Thymus (tissue), 11 donors: ENCODE measurements around the gene KCNC2. TPM values are rescaled to one million over a fixed set of nuclear protein-coding genes. Genes with fewer than 3 reads are reported as not detected.
"Not testable (repeated sequence)": the region's sequence is repeated elsewhere in the genome, so short reads cannot be mapped to it uniquely, and the experiment has no call there.

Experiments used
- DNase-seq, 9 donors: peaks; one replicate each; pipeline ENCODE4 v3.0.0-alpha.2; 2013; ENCODE audit warnings: low spot score in 9 of 9, low read depth in 6 of 9, missing footprints in 1 of 9
- H3K27ac ChIP-seq, 2 donors: one replicate each; pipeline ENCODE4 v1.5.1; 2013; ENCODE audit warnings: control low read depth in 1 of 2, low read depth in 1 of 2, low read length in 1 of 2, mild to moderate bottlenecking in 1 of 2, moderate library complexity in 1 of 2
- H3K27me3 ChIP-seq, 2 donors: one replicate each; pipeline ENCODE4 v1.5.1; 2013; ENCODE audit warnings: low read length in 1 of 2; ENCODE audit not compliant: control insufficient read depth in 2 of 2, insufficient read depth in 1 of 2
- H3K36me3 ChIP-seq, 2 donors: one replicate each; pipeline ENCODE4 v1.5.1; 2013; ENCODE audit warnings: low read length in 1 of 2, mild to moderate bottlenecking in 1 of 2, moderate library complexity in 1 of 2; ENCODE audit not compliant: control insufficient read depth in 2 of 2, insufficient read depth in 2 of 2
- H3K4me1 ChIP-seq, 2 donors: one replicate each; pipeline ENCODE4 v1.5.1; 2013; ENCODE audit warnings: low read length in 2 of 2; ENCODE audit not compliant: control insufficient read depth in 2 of 2, insufficient read depth in 2 of 2
- H3K4me3 ChIP-seq, 2 donors: one replicate each; pipeline ENCODE4 v1.5.1; 2013; ENCODE audit warnings: low read length in 2 of 2, control low read depth in 1 of 2, mild to moderate bottlenecking in 1 of 2
- H3K9me3 ChIP-seq, 2 donors: one replicate each; pipeline ENCODE4 v1.5.1; 2013; ENCODE audit warnings: low read length in 1 of 2, mild to moderate bottlenecking in 1 of 2; ENCODE audit not compliant: control insufficient read depth in 2 of 2, insufficient read depth in 1 of 2
- WGBS: extraction: QIAGEN DNeasy Blood & Tissue Kit; methylation state at CpG from one replicate; pipeline ENCODE4 v1.1.7; 2013; 5-methylcytosine and 5-hydroxymethylcytosine counted together
- polyA plus RNA-seq: library from polyadenylated mRNA; stranded (reverse); fragments of 200-250 nt; gene quantifications from one replicate; pipeline ENCODE4 v1.2.3, GENCODE V29; 2013
- total RNA-seq: library from RNA; stranded (reverse); fragments of 120-200 nt; gene quantifications from one replicate; pipeline ENCODE4 v1.2.4, GENCODE V29; 2013
- donor health status: healthy.

KCNC2 gene
- total and polyA plus RNA-seq, 2 donors: 0.02 to 0.05 TPM

DNA sequence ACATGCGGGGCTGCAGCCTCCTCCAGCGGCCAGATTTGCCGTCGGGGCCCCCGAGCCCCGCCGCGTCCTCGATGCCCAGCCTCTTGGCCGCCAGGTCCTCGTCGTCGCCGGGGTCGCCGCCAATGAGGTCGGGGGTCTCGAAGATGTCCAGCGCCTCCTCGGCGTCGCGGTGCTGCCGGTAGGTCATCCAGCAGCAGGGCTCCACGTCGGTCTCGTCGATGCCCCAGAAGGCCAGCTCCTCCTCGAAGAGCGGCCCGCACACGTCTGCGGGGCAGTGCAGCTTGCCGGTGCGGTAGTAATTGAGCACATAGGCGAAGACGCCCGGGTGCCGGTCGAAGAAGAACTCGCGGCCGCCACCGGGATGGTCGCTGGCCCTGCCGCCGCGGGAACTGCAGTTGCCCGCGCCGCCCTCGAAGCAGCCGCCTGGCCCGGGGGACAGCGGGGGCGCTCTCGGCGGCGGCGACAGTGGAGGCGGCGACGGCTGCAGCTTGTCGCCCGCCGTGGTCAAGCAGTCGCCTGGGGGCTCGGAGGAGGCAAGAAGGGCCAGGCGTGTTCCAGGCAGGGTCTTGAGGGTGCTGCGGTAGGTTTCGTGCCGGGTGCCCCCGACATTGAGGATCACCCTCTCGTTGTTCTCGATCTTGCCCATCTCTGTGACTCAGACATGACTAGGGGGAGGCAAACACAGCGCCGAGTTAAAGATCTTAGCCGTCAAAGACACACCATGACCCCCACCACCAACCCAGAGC, 2.1 kb downstream of the KCNC2 start:
- Histone ChIP-seq H3K4me1 (peaks cover 2 to 5% of the 10 kb centered on the region in 2 donors), H3K27ac (no peak overlapping the region), H3K27me3 (peaks cover 36 to 49% of the 10 kb centered on the region in 2 donors), H3K4me3 (no peak overlapping the region), H3K36me3 (no peaks in the 10 kb centered on the region), H3K9me3 (peaks cover 2 to 8% of the 10 kb centered on the region in 2 donors)
- DNase-seq: no peak
- WGBS: 9% methylated on average over 78 of the region's 78 CpGs

GRCh38 chr12:75205558-75205957, 4.1 kb downstream of the KCNC2 start:
- WGBS: 61% methylated on average over 1 of the region's 1 CpG
- H3K4me1 ChIP-seq: peaks cover 2 to 5% of the 10 kb centered on the region in 2 donors
- H3K27me3 ChIP-seq: peaks cover 35 to 46% of the 10 kb centered on the region in 2 donors
- H3K27ac ChIP-seq: no peak overlapping the region
- no peak overlapping the region for H3K4me3 ChIP-seq
- peaks cover 2 to 8% of the 10 kb centered on the region in 2 donors for H3K9me3 ChIP-seq
- no peaks in the 10 kb centered on the region for H3K36me3 ChIP-seq
- DNase-seq: no peak

GRCh38 chr12:75196865-75197264, 12.8 kb downstream of the KCNC2 start:
- Histone ChIP-seq H3K4me3 (no peak overlapping the region), H3K4me1 (peaks cover 0 to 3% of the 10 kb centered on the region in 2 donors), H3K36me3 (no peaks in the 10 kb centered on the region), H3K27me3 (no peaks in the 10 kb centered on the region), H3K27ac (no peak overlapping the region), H3K9me3 (no peaks in the 10 kb centered on the region)
- DNase-seq: no peak

DNA sequence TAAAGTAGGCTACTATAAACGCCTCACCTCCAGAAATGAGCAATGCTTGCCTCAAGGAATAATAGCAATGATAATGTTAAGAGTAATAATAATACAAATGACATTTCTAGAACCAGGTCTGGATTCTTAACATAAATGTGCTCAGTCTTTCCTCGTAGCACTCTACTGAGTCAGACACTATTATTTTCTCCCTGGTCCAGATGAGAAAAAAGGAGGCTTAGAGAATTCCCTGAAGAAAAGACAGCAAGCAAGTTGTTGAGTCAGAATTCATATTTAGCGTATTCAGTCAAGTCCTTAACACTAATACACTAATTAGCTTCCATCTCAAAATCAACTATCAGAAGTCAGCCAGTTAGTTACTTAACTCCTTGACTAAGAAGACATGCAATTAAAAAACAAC, 13.2 kb downstream of the KCNC2 start:
- Histone ChIP-seq H3K36me3 (no peaks in the 10 kb centered on the region), H3K27ac (no peak overlapping the region), H3K4me1 (peaks cover 0 to 3% of the 10 kb centered on the region in 2 donors), H3K4me3 (no peak overlapping the region), H3K27me3 (no peaks in the 10 kb centered on the region), H3K9me3 (no peaks in the 10 kb centered on the region)
- 98% methylated on average over 3 of the region's 3 CpGs for WGBS
- DNase-seq: no peak

- H3K4me1 ChIP-seq: no peaks in the 10 kb centered on the region
- H3K36me3 ChIP-seq: no peaks in the 10 kb centered on the region
- no peaks in the 10 kb centered on the region for H3K27me3 ChIP-seq
- H3K9me3 ChIP-seq: no peaks in the 10 kb centered on the region
- H3K27ac ChIP-seq: no peak overlapping the region
- H3K4me3 ChIP-seq: no peak overlapping the region
- no peak for DNase-seq
- 94% methylated on average over 3 of the region's 3 CpGs for WGBS
Measured at GRCh38 chr12:75194250-75194649, 15.4 kb downstream of the KCNC2 start.

DNA sequence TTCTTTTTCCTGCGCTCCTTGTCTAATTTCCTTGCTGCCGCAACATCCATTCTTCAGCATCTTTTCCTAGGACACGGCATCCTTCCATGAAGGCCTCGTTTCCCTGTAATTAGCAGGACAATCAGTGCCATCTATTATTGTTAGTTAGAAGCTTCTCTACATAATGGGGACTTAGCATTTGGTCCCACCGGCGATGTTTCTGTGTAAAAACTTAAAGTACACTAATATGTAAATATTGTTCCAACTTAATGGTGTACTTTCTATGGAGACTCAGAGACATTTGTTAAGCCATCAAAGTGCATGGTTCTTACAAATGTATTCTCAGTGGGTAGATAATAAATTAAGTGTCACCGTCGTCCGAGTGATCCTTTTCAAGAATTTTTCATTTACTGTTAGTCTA, 17.4 kb downstream of the KCNC2 start:
- Histone ChIP-seq H3K27me3 (no peaks in the 10 kb centered on the region), H3K9me3 (no peaks in the 10 kb centered on the region), H3K27ac (no peak overlapping the region), H3K4me3 (no peak overlapping the region), H3K4me1 (no peaks in the 10 kb centered on the region), H3K36me3 (no peaks in the 10 kb centered on the region)
- WGBS: 85% methylated on average over 9 of the region's 9 CpGs
- DNase-seq: no peak

GRCh38 chr12:75190846-75191245, 18.8 kb downstream of the KCNC2 start:
- no peaks in the 10 kb centered on the region for H3K9me3 ChIP-seq
- no peaks in the 10 kb centered on the region for H3K4me1 ChIP-seq
- no peak for DNase-seq
- H3K4me3 ChIP-seq: no peak overlapping the region
- H3K27me3 ChIP-seq: no peaks in the 10 kb centered on the region
- no peak overlapping the region for H3K27ac ChIP-seq
- H3K36me3 ChIP-seq: no peaks in the 10 kb centered on the region

- H3K27me3 ChIP-seq, H3K36me3 ChIP-seq, H3K9me3 ChIP-seq, H3K27ac ChIP-seq, H3K4me3 ChIP-seq, DNase-seq, H3K4me1 ChIP-seq: not testable (repeated sequence)
- WGBS: 98% methylated on average over 3 of the region's 3 CpGs
Measured at GRCh38 chr12:75185881-75186280, 23.8 kb downstream of the KCNC2 start.

- Histone ChIP-seq H3K4me1 (no peaks in the 10 kb centered on the region), H3K4me3 (no peak overlapping the region), H3K27me3 (no peaks in the 10 kb centered on the region), H3K36me3 (no peaks in the 10 kb centered on the region), H3K27ac (no peak overlapping the region), H3K9me3 (no peaks in the 10 kb centered on the region)
- DNase-seq: no peak
Measured at GRCh38 chr12:75184516-75184915, 25.1 kb downstream of the KCNC2 start.
